SK-N-SH treated with all-trans-retinoic acid at 6 μM for 48 hours (cell line): Measurements from ENCODE around the gene TNC.

Source experiments
- ATAC-seq: fragments of 200-7000 bp; cut with Tn5 transposase; 3 replicates; pipeline ENCODE4 v1.9.1; 2020; ENCODE audit warnings: mild to moderate bottlenecking, moderate library complexity
- ARNTL ChIP-seq: fragments of 450-650 bp; formaldehyde crosslinking; IDR thresholded peaks from 2 replicates; pipeline ENCODE4 v1.5.0; 2020; ENCODE audit warnings: low read depth, mild to moderate bottlenecking, moderate library complexity, borderline replicate concordance
- BACH2 ChIP-seq: fragments of 250-450 bp; sonication (Bioruptor Pico); IDR thresholded peaks from 2 replicates; pipeline ENCODE4 v1.9.0; 2021; ENCODE audit warnings: mild to moderate bottlenecking, borderline replicate concordance
- CSDC2 ChIP-seq: fragments of 250-450 bp; sonication (Bioruptor Pico); IDR thresholded peaks from 2 replicates; pipeline ENCODE4 v1.5.0; 2020; ENCODE audit warnings: mild to moderate bottlenecking, moderate library complexity
- ESRRG ChIP-seq: fragments of 250-450 bp; sonication (Bioruptor Pico); IDR thresholded peaks from 2 replicates; pipeline ENCODE4 v1.6.1; 2021; ENCODE audit warnings: mild to moderate bottlenecking
- GLIS3 ChIP-seq: fragments of 250-450 bp; sonication (Bioruptor Pico); IDR thresholded peaks from 2 replicates; pipeline ENCODE4 v1.5.0; 2020; ENCODE audit warnings: mild to moderate bottlenecking, moderate library complexity
- ISL1 ChIP-seq: fragments of 250-450 bp; sonication (Bioruptor Pico); IDR thresholded peaks from 2 replicates; pipeline ENCODE4 v2.1.2; 2022; ENCODE audit warnings: mild to moderate bottlenecking, moderate library complexity
- OSR1 ChIP-seq: fragments of 250-450 bp; sonication (Bioruptor Pico); IDR thresholded peaks from 2 replicates; pipeline ENCODE4 v1.8.0; 2022; ENCODE audit warnings: moderate library complexity, mild to moderate bottlenecking, inconsistent platforms
- PPARA ChIP-seq: fragments of 250-450 bp; sonication (Bioruptor Pico); IDR thresholded peaks from 2 replicates; pipeline ENCODE4 v1.5.0; 2020; ENCODE audit warnings: mild to moderate bottlenecking, borderline replicate concordance
- RARB ChIP-seq: fragments of 250-450 bp; sonication (Bioruptor Pico); IDR thresholded peaks from 2 replicates; pipeline ENCODE4 v1.8.0; 2021; ENCODE audit warnings: mild to moderate bottlenecking, moderate library complexity
- SNAI2 ChIP-seq: fragments of 250-450 bp; sonication (Bioruptor Pico); IDR thresholded peaks from 2 replicates; pipeline ENCODE4 v1.5.0; 2020; ENCODE audit warnings: mild to moderate bottlenecking, moderate library complexity
- TCF4 ChIP-seq: fragments of 250-450 bp; sonication (Bioruptor Pico); IDR thresholded peaks from 2 replicates; pipeline ENCODE4 v1.8.0; 2021; ENCODE audit warnings: mild to moderate bottlenecking, moderate library complexity, borderline replicate concordance
- ZFP3 ChIP-seq: fragments of 250-450 bp; sonication (Bioruptor Pico); IDR thresholded peaks from 2 replicates; pipeline ENCODE4 v1.5.0; 2020; ENCODE audit warnings: mild to moderate bottlenecking, moderate library complexity
- ZFP30 ChIP-seq: fragments of 450-650 bp; formaldehyde crosslinking; IDR thresholded peaks from 2 replicates; pipeline ENCODE4 v1.5.0; 2022; ENCODE audit warnings: mild to moderate bottlenecking, moderate library complexity
- TF ChIP-seq, protein P1 (sequence below): fragments of 250-450 bp; sonication (Bioruptor Pico); IDR thresholded peaks from 2 replicates; pipeline ENCODE4 v1.5.1; 2020; ENCODE audit warnings: low read depth, mild to moderate bottlenecking, moderate library complexity
- TF ChIP-seq, protein P2 (sequence below): fragments of 250-450 bp; sonication (Bioruptor Pico); IDR thresholded peaks from 2 replicates; pipeline ENCODE4 v1.8.0; 2020; ENCODE audit warnings: mild to moderate bottlenecking, moderate library complexity, borderline replicate concordance
- TF ChIP-seq, protein P3 (sequence below): fragments of 250-450 bp; sonication (Bioruptor Pico); IDR thresholded peaks from 2 replicates; pipeline ENCODE4 v1.8.0; 2021; ENCODE audit warnings: low read depth, mild to moderate bottlenecking, moderate library complexity, borderline replicate concordance
- TF ChIP-seq, protein P4 (sequence below): fragments of 250-450 bp; sonication (Bioruptor Pico); IDR thresholded peaks from 2 replicates; pipeline ENCODE4 v1.5.0; 2020; ENCODE audit warnings: mild to moderate bottlenecking, moderate library complexity
- TF ChIP-seq, protein P5 (sequence below): fragments of 250-450 bp; sonication (Bioruptor Pico); IDR thresholded peaks from 2 replicates; pipeline ENCODE4 v1.5.1; 2021; ENCODE audit warnings: mild to moderate bottlenecking, moderate library complexity

The TNC gene

DNA sequence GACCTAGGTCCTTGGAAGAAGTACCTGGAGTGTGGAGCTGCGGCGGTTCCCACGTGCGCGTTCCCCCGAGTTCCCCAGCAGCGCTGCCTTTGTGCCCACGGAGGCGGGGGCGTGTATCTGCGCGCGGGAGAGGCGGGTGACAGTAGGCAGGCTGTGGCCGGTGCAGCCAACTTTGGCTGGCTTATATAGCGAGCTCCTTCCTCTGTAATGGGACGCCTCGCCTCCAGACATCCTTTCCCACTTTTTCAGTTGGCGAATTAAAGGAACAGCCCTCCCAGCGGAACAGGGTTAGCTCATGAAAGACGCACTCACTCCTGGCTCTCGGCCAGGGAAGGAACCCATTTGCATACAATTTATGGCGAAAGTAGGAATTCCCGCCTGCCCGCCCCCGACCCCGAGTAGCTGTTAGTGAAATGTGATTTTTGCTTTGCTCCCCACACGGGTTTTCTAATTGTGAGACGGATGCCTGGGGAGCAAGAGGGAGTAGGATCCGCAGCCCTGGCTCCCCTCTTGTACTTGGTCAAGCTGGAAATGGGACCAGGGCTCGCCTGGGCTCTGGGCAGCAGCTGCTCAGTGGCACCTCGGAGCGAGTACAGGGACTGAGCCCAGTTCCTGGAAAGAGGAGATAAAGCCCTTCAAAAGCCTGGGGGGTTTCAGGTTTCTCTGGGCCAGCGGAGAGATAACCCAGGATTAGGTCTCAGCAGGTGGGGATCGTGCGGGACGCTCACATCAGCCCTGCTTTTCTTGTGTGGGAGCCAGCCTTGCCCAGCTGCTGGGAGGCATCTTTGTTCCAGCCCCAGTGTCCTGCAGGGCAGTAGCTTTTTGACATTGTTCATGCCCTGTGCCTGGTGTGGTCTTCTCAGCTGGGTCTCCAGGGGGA lies at the start of gene TNC:
Gene TNC (minus strand): TSS at position 159 of the 880 bp plus-strand sequence. CDS start 27,139 bp downstream, outside the sequence.
- peak; percentile 80 for ATAC-seq
- no peak for TF ChIP-seq ESRRG (CRISPR knock-in tag)
- TF ChIP-seq RARB: no peak
- no peak for TF ChIP-seq GLIS3 (CRISPR knock-in tag)
- no peak for TF ChIP-seq ISL1 (CRISPR knock-in tag)
- no peak for TF ChIP-seq PPARA
- TF ChIP-seq, protein P1, sequence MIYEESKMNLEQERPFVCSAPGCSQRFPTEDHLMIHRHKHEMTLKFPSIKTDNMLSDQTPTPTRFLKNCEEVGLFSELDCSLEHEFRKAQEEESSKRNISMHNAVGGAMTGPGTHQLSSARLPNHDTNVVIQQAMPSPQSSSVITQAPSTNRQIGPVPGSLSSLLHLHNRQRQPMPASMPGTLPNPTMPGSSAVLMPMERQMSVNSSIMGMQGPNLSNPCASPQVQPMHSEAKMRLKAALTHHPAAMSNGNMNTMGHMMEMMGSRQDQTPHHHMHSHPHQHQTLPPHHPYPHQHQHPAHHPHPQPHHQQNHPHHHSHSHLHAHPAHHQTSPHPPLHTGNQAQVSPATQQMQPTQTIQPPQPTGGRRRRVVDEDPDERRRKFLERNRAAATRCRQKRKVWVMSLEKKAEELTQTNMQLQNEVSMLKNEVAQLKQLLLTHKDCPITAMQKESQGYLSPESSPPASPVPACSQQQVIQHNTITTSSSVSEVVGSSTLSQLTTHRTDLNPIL (CRISPR knock-in tag): no peak
- 0 out of 2 replicates have a peak, but pooled peaks have one; percentile 32 for TF ChIP-seq CSDC2 (CRISPR knock-in tag)
- TF ChIP-seq BACH2: no peak
- TF ChIP-seq, protein P2, sequence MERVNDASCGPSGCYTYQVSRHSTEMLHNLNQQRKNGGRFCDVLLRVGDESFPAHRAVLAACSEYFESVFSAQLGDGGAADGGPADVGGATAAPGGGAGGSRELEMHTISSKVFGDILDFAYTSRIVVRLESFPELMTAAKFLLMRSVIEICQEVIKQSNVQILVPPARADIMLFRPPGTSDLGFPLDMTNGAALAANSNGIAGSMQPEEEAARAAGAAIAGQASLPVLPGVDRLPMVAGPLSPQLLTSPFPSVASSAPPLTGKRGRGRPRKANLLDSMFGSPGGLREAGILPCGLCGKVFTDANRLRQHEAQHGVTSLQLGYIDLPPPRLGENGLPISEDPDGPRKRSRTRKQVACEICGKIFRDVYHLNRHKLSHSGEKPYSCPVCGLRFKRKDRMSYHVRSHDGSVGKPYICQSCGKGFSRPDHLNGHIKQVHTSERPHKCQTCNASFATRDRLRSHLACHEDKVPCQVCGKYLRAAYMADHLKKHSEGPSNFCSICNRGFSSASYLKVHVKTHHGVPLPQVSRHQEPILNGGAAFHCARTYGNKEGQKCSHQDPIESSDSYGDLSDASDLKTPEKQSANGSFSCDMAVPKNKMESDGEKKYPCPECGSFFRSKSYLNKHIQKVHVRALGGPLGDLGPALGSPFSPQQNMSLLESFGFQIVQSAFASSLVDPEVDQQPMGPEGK (CRISPR knock-in tag): no peak
- TF ChIP-seq TCF4 (CRISPR knock-in tag): no peak
- TF ChIP-seq OSR1 (CRISPR knock-in tag): no peak
- TF ChIP-seq, protein P3, sequence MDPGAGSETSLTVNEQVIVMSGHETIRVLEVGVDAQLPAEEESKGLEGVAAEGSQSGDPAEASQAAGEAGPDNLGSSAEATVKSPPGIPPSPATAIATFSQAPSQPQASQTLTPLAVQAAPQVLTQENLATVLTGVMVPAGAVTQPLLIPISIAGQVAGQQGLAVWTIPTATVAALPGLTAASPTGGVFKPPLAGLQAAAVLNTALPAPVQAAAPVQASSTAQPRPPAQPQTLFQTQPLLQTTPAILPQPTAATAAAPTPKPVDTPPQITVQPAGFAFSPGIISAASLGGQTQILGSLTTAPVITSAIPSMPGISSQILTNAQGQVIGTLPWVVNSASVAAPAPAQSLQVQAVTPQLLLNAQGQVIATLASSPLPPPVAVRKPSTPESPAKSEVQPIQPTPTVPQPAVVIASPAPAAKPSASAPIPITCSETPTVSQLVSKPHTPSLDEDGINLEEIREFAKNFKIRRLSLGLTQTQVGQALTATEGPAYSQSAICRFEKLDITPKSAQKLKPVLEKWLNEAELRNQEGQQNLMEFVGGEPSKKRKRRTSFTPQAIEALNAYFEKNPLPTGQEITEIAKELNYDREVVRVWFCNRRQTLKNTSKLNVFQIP: no peak
- TF ChIP-seq, protein P4, sequence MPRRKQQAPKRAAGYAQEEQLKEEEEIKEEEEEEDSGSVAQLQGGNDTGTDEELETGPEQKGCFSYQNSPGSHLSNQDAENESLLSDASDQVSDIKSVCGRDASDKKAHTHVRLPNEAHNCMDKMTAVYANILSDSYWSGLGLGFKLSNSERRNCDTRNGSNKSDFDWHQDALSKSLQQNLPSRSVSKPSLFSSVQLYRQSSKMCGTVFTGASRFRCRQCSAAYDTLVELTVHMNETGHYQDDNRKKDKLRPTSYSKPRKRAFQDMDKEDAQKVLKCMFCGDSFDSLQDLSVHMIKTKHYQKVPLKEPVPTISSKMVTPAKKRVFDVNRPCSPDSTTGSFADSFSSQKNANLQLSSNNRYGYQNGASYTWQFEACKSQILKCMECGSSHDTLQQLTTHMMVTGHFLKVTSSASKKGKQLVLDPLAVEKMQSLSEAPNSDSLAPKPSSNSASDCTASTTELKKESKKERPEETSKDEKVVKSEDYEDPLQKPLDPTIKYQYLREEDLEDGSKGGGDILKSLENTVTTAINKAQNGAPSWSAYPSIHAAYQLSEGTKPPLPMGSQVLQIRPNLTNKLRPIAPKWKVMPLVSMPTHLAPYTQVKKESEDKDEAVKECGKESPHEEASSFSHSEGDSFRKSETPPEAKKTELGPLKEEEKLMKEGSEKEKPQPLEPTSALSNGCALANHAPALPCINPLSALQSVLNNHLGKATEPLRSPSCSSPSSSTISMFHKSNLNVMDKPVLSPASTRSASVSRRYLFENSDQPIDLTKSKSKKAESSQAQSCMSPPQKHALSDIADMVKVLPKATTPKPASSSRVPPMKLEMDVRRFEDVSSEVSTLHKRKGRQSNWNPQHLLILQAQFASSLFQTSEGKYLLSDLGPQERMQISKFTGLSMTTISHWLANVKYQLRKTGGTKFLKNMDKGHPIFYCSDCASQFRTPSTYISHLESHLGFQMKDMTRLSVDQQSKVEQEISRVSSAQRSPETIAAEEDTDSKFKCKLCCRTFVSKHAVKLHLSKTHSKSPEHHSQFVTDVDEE (CRISPR knock-in tag): no peak
- TF ChIP-seq ZFP3: 0 out of 2 replicates have a peak, but pooled peaks have one; percentile 28
- TF ChIP-seq ZFP30 (CRISPR knock-in tag): no peak
- TF ChIP-seq, protein P5, sequence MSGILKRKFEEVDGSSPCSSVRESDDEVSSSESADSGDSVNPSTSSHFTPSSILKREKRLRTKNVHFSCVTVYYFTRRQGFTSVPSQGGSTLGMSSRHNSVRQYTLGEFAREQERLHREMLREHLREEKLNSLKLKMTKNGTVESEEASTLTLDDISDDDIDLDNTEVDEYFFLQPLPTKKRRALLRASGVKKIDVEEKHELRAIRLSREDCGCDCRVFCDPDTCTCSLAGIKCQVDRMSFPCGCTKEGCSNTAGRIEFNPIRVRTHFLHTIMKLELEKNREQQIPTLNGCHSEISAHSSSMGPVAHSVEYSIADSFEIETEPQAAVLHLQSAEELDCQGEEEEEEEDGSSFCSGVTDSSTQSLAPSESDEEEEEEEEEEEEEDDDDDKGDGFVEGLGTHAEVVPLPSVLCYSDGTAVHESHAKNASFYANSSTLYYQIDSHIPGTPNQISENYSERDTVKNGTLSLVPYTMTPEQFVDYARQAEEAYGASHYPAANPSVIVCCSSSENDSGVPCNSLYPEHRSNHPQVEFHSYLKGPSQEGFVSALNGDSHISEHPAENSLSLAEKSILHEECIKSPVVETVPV (CRISPR knock-in tag): no peak

DNA sequence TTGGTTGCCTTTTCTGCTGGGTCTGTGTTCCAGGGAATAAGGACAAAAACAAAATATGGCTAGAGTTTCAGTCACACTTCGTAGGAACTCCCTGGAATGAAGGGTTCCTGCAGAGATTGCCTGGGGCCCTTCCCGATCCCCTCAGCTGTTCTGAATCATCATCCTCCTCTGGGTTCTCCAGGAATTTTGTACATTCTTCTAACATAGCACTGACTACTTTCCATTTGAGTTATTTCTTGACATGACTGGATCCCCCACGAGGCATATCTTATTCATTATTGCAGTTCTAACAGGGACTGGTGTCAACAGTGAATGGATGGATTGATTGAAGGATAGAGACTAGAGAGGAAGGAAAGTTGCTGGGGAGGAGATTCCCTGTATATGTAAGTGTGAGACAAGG lies 49.2 kb upstream of the TNC start:
- peak; percentile 45 for ATAC-seq
- TF ChIP-seq, protein P4 (CRISPR knock-in tag): no peak
- TF ChIP-seq ARNTL (CRISPR knock-in tag) (no peak), SNAI2 (no peak), BACH2 (no peak), ESRRG (CRISPR knock-in tag) (no peak), CSDC2 (CRISPR knock-in tag) (no peak), OSR1 (CRISPR knock-in tag) (no peak)
- TF ChIP-seq, all 23 proteins: peak for 0
